Stimulated activated CD8-positive, alpha-beta memory T cell treated with anti-CD3 and anti-CD28 coated beads, Interleukin-12 subunit alpha, Interleukin-12 subunit beta, amount 100 ng/mL, for 24 hours (primary cell): ENCODE measurements around the gene LAPTM5.

ENCODE experiments used
- DNase-seq: peaks from one replicate; pipeline ENCODE4 v3.0.0-alpha.2; 2020; ENCODE audit errors: extremely low read depth

The LAPTM5 gene

DNA sequence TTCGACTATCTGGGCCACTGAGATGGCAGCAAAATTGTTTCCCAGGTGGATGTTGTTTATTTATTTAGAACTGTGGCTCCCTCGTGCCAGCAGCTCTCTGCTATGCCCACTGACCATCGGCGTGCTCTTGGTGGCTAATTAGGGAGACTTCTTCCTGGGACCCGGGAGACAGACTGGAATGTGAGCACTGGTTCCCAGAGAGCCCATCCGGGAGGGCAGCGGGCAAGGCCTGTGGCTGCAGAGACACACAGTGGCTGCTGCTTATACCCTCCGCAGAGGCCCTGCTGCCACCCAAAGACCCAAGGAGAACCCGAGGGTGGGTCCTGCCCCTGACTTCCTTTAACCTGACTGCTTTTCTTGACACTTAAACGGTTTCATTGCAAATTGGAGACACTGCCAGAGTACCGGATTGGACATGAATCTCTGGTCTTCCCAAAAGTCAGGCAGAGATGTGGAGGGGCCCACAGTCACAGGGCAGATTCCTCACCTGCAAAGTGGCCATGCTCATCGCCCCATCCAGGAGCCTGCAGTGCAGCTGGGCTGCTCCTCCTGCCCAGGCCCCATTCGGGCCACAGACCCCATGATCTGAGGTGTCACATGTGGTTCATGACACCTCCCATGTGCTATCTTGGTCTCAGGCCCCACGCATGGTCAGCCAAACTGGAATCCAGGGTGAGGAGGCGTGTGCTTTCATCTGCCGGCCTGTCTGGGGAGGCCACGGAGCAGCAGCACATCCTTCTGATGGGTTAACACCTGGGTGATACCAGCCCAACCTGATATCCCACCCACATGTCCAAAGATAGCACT is 28.5 kb downstream of the LAPTM5 start:
- DNase-seq = no peak

DNA sequence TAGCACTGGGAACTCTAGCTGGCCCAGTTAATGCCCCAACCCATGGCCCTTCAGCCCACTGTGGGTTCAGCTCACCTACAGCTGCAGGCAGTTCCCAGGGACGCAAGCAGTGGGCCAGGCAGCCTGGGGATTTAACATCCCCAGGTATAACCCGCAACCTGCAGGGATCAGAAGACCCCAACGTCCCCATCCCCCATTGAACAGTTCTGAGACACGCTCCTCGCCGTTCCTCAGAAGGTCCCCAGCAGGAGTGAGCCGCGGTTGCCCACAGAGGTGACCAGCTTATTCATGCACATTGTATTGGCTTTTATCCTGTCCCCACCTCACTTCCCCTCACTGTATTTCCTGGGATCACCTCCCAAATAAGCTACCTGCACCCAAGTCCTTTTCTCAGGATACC is 29.2 kb downstream of the LAPTM5 start:
- DNase-seq = no peak

DNA sequence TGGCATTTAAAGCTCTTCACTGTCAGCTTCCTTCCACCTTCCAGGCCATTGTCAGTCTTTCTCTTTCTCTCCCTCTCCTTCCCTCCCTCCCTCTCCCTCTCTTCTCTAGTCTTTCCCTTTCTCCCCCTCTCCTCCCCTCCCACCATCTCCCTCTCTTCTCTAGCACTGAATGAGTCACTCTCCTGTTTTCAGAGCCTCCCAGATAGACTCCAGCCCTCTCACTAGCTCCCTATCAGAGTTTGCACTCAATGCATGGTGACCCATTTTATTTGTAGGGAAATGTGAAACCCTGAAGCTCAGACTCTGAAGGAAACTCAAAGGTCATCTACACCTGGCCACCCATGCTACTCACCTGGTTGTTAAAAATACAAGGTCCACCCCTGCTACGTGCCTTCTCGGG is 29.8 kb downstream of the LAPTM5 start:
- no peak for DNase-seq

DNA sequence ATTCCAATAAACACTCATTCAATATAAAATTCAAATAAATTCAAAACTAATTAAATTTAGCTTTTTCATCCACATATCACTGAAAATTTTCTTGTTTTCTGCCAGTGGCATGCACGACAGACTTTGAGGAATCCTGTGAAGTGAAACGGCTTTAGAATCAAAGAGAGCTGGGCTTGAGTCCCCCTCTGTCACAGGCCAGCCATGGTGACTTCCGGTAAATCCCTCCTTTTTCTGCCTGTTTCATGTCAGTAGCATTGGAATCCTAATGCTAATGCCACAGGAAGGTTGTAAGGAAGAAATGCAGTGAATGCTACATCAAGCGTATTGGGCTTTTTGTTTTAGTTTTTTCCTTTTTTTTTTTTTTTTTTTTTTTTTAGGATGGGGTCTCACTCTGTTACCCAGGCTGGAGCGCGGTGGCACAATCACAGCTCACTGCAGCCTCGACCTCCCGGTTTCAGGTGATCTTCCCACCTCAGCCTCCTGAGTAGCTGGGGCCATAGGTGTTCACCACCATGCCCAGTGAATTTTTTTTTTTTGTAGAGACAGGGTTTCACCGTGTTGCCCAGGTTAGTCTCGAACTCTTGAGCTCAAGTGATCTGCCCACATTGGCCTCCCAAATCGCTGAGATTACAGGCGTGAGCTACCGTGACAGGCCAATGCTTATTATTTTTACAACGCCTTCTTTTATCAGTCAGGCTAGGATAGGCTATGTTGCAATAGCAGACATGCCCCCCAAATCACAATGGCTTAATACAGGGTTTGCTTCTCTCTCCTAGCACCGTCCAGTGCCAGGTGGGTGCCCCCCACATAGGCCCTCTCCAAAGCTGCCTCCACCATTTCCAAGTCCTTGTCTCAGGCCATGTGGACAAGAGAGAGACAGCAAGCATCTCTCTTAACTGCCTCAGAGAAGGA is 30.5 kb downstream of the LAPTM5 start:
- no peak for DNase-seq

DNA sequence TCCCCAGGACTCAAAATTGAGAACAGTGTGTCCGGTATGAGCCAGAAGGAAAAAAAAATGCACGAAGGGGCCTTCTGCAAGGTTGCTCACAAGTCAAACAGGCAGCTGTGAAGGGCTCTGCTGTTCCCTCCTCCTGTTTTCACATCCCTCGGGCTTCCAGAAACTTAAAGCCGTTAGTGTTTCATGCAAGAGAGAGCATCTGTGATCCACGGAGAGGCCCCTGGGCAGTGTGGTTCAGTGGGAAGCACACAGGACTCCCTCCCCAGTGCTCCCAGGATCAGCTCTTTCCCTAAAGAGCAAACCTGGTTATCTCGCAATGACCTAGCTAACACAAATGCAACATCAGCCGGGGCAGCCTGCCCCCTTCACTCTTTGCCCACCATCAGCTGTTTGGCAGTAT is 31.3 kb downstream of the LAPTM5 start:
- no peak for DNase-seq

DNA sequence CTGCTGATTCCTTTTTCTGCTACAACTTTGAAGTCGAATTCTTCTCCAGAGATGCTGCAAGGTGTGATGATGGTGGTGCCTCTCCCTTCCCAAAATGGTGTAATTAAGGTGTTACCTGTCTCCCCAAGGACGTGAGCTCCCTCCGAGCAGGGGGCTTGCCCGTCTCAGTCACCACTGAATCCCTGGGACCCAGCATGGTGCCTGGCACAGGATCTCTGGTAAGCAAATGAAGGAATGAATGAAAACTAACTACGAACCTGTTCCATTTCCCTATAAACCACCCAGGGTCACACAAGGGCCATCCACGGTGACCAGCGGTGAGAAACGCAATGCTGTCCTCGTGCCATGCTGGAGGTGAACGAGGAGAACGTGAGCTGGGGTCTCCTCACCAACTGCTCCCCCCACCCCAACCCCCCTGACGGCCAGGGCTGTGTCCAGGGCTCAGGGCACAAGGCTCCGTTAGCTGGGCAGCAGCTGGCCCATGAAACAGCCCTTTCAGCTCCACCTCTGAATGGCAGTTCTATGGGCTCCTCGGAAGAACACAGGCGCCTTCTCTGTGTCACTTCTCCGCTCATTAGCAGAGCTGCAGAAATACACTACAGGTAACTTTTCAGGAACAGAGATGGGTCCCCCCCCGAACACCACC is 32.0 kb downstream of the LAPTM5 start:
- no peak for DNase-seq

DNA sequence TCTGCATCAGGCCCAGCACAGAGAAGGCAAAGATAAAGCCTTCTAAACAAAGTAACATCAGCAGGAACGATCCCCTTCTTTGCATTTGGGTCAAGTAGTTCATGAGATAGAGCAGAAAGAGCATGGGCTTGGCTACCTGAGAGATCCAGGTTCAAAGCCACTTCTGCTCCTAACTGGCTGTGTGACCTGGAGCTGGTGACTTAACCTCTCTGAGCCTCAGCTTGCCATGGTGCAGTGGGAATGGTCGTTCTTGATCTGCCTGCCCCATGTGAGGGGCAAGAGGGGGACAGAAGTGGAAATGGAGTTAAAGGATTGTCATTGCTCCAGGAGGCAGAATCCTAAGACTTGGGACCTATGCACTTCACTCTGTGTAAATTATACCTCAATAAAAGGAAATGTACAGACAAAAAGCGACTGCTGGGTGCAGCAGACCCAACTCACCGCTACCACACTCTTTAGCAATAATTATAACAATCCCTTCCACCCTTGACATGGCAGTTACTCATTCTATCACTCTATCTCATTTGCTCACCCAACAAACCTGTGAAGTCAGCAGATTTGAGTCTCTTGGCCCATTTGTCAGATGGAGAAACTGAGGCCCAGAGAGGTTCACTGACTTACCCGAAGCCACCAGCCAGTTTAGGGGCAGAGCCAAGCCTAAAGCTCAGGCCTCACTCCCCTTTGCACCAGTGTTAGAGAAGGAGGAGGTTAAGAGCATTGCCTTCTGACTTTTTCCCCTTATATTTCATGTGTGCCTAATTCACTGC is 32.7 kb downstream of the LAPTM5 start:
- DNase-seq = no peak

DNA sequence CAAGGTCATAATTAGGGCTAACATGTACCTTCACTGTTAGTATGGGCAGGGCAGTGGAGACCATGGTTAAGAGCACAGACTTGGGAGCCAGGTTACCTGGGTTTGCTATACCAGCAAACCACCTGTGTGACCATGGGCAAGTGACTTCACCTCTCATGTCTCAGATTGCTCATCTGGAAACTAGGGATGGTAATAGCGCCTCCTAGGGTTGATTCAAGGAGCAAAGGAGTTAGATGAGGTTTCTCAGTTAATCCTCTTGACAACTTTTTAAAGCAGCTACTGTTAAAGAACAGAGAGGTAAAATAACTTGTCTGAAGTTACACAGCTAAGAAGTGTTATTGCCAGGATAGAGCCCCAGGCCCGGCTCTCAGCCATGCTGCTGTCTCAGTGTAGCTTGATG is 33.4 kb downstream of the LAPTM5 start:
- no peak for DNase-seq

DNA sequence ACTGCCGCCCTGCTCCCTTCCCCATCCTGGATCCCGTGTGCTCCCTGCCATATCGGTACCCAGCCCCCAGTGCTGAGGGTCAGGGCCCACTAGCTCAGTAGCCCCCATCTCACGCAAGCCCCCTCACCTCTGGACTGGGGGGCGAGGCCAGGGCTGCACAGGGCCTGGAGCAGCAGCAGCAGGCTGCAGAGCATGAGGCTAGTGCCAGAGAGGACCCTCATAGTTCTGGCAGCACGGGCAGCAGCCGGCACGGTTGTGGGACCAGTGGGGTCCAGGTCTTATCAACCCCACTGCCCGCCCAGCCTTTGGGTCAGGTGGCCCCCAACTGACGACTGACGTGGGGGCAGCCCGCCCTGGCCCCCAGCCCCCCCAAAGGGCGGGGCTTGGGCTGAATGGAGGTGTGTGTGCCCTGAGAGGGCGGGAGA is 34.2 kb downstream of the LAPTM5 start, which contains the start of gene MATN1:
Gene MATN1, minus strand, starts transcription at position 255 of the 425 bp plus-strand sequence. Its CDS starts 34 bp downstream, at position 221.
- no peak for DNase-seq

DNA sequence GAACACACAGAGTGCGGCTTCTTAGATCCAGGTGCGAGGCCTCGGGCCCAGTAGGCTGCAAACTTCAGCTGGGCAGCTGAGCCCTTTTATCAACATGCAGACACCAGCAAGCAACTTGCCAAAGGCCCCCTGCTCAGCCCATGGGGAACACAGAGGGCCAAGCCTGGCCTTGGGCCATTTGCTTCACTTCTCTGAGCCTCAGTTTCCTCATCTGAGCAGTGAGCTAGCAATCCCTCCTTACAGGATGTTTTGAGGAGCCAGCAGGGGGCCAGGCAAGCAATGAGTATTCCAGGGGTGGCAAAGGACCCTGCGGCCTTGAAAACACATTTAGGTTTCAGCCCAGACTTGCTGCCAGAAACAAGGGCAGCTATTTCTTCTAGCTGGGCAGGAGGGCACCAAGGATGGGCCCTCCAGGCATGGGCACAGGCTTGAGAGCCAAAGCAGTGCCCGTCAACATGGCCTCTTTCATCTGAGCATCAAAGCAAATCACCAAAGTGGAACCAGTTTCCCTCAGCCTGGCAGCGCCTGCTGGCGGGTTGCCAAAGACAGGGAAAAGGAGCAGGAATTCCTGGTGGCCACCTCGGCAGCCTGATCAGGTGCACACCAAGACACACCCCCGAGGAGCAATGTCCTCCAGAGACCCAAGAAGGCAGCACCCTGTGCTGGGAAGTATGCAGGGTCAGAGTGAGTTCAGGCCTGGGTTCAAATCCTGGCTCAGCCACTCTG is 35.6 kb downstream of the LAPTM5 start:
- DNase-seq = no peak

DNA sequence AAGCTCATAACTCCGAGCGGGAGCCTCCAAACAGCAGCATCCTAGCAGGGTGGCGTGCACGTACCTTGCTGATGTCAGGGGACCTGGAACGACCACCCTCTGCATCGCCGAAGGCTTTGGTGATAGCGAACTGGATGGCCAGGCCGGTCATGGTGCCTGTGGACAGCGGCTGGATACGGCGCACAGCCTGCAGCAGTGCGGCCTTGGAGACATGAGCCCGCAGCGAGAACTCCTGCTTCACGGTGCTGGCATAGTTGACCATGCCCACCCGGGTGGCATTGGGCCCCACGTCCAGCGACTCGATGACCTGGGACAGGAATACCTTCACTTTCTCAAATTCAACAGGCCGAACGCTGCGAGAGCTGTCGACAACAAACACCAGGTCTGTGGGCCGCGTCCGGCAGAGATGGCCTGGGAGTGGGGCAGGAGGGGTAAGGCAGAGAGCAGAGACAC is 36.2 kb downstream of the LAPTM5 start:
- DNase-seq = no peak

DNA sequence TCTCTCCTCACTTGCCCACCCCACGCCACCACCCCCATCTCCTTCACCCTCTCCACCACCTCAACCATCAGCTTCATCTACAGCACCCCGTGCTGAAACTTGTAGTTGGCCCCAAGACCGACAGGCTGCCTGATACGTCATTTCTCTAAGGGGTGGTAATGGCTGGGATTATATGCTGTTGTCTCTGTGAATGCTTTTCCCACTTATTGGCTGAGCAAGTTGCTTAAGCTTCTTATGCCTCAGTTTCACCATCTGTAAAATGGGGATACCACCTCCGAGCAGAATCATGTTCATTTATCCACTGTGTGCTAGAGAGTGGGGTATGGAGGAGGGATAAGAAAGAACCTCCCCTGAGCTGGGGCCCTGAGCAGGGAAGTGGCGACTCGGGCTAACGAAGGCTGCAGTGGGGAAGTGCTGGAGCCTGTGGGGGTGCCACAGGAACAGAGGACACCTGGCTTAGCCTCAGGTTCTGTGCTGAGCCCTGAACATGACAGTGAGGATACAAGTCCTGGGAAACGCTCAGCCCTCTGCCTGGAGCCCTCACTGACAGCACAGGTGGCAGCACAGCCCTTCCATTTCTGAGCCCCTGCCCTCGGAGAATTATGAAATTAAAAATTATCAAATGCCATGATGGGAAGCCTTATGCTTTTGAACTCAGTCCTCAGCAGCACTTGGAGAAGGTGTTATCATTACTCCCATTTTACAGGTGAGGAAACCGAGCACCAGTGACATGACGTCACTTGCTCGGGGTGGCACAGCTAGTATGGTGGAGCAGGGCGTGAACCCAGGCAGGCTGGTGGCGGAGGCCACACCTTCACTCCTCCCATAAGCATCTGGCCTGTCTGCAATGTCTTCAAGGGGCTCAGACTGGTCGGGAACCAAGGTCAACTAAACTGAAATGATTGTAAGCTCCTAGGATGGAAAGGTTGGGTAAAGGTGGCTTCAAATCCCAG is 37.0 kb downstream of the LAPTM5 start:
- DNase-seq = no peak

DNA sequence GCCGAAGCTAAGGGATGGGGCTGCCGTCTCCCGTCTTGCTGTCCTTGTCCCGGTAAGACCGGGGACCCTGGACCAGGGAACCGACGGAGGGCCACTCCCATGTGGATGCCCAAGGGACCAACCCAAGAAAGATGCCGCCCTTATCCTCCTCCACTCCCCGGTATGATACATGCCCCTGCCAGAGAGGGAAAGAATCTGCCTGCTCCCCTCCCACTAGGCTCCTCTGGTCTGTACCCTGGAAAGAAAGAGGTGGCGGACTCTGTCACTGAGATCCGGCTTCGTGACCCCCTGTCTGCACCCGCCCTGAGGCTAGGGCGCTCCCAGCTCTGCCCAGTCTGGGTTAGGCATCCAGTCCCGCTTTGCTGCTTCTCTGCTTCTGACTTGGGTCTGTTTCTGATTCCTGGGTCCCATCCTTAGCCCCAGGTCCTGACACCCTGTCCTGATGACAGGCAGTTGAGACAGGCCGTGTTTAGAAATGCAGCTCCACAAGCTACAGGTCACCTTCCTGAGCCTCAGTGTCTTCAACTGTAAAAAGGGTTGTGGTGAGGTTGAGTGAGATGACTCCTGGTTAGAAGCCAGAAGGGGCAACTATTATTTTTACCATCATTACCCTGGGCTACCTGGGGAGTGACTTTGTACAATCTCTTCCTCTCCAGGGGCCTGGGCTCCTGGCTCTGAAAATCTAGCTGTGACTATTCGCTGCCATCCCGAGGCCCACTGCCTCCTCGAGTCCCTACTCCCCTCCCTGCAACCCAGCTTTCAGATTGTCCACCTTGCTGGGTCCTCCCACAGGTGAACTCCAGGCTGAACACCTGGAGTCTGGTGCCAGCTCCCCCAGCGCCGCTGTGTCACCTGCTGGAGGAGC is 37.9 kb downstream of the LAPTM5 start:
- no peak for DNase-seq

DNA sequence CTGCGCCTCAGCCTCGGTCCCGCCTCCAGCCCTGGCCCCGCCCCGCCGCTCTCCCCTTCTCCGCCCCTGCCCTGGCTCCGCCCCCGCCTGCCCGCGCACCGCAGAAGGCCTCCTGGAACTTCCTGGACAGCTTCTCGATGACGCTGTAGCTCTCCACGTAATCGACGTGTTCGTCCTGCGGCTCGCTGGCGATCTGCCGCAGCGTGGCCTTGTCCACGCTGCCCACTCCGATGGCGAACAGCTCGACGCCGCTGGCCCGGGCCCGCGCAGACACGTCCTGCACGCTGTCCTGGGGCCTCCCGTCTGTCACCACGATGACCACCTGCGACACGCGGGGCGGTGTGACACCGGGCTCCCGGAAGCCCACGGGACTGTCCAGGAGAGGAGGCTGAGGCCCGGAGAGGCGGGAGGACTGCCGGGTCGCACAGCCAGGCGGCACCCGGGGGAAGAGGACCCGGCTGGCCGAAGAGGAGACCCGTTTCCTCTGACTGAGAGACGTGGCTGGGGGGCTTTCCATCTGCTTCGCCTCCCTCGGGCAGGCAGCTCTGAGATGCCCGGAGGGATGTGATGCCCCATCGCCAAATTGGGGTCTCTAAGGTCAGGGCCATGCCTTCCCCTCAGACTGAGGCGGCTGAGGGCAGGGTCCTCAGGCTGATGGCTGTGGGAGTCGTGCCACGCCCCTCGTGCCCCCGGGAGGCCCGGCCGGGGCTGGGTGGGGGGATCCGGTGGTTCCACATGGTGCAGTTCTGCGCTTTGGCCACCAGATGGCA is 38.8 kb downstream of the LAPTM5 start:
- DNase-seq = peak; percentile 58

DNA sequence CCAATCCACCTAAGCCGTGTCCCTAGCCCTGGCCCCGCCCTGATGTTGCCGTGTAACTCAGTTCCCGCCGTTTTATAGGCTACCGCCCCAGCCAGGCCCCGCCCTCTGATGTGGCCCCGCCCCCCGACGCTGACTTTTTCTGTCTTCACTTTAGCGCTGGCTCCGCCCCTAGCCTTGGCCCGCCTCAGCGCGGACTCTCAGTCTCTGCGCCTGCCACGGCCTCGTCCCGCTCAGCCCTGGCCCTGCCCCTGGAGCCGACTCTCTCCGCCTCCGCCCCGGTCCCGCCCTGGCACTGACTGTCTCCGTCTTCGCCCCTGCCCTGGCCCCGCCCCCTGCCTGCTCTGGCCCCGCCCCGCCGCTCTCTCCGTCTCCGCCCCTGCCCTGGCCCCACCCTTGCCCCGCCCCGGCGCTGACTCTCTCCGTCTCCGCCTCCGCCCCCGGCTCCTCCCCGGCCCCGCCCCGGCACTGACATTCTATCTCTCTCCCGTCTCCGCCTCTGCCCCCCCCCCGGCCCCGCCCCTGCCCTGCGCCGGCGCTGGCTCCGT is 39.4 kb downstream of the LAPTM5 start:
- DNase-seq = peak; percentile 99

DNA sequence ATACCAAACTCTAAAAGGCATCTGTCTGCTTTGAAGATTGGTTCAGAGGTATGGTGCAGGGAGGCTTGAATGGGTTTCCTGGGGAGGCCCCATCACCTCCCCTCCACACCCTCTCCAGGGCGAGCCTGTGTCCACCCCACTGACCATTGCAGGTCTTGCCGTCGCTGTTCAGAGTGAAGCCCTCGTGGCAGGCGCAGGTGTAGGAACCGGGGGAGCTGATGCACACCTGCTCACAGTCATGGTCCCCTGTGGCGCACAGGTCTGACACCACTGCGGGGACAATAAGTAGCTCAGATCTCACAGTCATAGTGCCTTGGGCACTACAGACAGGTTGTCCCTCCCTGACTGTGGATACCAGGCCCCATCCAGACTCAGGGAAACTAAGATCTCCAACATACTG is 40.9 kb downstream of the LAPTM5 start:
- no peak for DNase-seq

DNA sequence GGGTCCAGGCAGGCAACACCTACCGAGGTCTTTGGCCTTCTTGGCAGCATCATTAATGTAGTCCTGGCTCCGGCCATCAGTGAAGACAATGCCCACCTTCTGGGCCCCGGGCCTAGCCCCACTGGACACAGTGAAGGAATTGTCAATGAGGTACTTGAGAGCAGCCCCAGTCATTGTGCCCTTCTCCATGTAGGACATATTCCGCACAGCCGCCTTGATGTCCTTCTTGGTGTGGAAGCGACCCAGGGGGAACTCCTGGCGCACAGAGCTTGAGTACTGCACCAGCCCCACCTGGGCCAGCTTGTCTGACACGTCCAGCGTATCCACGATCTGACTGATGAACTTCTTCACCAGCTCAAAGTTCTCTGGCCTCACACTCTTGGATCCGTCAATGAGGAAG is 41.7 kb downstream of the LAPTM5 start:
- DNase-seq = no peak

DNA sequence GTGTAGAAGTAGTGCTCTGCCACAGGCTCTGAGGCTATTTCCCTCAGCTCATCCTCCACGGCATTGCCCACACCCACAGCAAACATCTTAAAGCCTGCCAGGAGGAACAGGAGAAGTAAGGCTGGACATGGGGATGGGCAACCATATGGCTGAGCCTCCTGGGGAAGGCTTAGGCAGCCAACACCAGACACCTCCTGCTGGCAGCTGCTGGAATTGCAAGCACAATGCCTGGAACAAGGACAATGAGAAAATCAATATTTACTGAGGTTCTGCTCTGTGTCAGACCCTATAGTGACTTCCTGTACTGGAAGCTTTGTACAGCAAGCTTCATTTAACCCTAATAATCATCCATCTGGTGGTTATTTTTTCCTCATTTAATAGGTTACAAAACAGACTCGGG is 42.4 kb downstream of the LAPTM5 start:
- no peak for DNase-seq
